Activated naive CD8-positive, alpha-beta T cell treated with anti-CD3 and anti-CD28 coated beads, Interleukin-2, amount 10 ng/mL, durations not matched to agents 7 days and 5 days (primary cell): ENCODE results near the gene ARMC6. TPM values are rescaled to one million over a fixed set of nuclear protein-coding genes. Genes with fewer than 3 reads are reported as not detected.
A peak's percentile ranks its signal among the peaks of the same experiment; 100 is the strongest.

Source experiments
- ATAC-seq: fragments of 150-1000 bp; cut with Tn5 transposase; one replicate; pipeline ENCODE4 v1.10.0; 2021; ENCODE audit warnings: low read depth, moderate library complexity
- POLR2A ChIA-PET: fragments of 350-600 bp; sonication (Branson Sonifier 250); formaldehyde crosslinking; loops from one replicate; lab custom pipeline; 2021; ENCODE audit warnings: antibody characterized with exemption; lab: Charles Lee
- DNase-seq: peaks from one replicate; pipeline ENCODE4 v3.0.0; 2021
- H3K27ac Mint-ChIP-seq: one replicate; pipeline ENCODE4 v1.8.0; 2022; ENCODE audit warnings: mild to moderate bottlenecking, mixed read lengths
- H3K27me3 Mint-ChIP-seq: one replicate; pipeline ENCODE4 v1.8.0; 2022; ENCODE audit warnings: mild to moderate bottlenecking, moderate library complexity, mixed read lengths
- H3K36me3 Mint-ChIP-seq: one replicate; pipeline ENCODE4 v1.8.0; 2021; ENCODE audit warnings: mild to moderate bottlenecking, mixed read lengths
- H3K4me1 Mint-ChIP-seq: one replicate; pipeline ENCODE4 v1.8.0; 2021; ENCODE audit warnings: mixed read lengths
- H3K4me3 Mint-ChIP-seq: one replicate; pipeline ENCODE4 v1.8.0; 2022; ENCODE audit warnings: mild to moderate bottlenecking, moderate library complexity, mixed read lengths
- H3K9me3 Mint-ChIP-seq: one replicate; pipeline ENCODE4 v1.8.0; 2021; ENCODE audit warnings: mixed read lengths
- total RNA-seq, 2 experiments: library from RNA; stranded (reverse); gene quantifications; one replicate each; pipeline ENCODE4 v1.2.3, GENCODE V29; 2021

Gene ARMC6
- total RNA-seq, 2 experiments from 2014 or later: 23.3 to 26.2 TPM

DNA sequence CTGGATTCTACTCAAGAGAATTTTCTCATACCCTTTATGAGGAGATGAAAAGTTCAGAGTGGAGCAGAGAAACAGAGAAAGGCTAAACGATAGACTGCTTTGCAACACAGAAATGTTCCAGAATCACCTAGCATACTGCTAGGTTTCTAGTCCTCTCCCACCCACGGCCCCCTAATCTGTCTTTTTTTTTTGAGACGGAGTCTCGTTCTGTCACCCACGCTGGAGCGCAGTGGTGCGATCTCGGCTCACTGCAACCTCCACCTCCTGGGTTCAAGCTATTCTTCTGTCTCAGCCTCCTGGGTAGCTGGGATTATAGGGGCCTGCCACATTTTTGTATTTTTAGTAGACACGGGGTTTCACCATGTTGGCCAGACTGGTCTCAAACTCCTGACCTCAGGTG, 4.9 kb upstream of the ARMC6 start:
- Mint-ChIP-seq H3K4me3 (no peak overlapping the region), H3K27me3 (no peaks in the 10 kb centered on the region), H3K9me3 (no peaks in the 10 kb centered on the region), H3K36me3 (peaks cover 24% of the 10 kb centered on the region), H3K27ac (no peak overlapping the region), H3K4me1 (peaks cover 29% of the 10 kb centered on the region)
- DNase-seq (no peak), ATAC-seq (no peak)
- POLR2A ChIA-PET: no interaction called here

DNA sequence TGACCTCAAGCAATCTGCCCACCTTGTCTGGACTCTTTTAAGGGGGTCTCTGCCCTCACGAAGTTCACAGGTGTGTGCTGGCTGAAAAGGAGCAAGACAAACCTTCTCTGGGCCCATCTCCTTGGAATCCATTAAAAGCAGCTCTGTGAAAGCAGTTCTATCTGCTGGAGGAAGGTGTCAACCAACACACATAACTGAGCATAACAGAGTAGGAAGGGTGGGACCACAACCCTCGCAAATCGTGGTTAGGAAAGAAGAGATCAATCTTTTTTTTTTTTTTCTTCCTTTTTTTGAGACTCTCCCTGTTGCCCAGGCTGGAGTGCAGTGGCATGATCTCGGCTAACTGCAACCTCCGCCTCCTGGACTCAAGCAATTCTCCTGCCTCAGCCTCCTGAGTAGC, 1.5 kb upstream of the ARMC6 start:
- POLR2A ChIA-PET: interaction anchor here (0.7 kb wide), 2 partner anchors 31 to 101 kb away, joined by 3 read pairs; no protein-coding TSS in a partner anchor
- Mint-ChIP-seq H3K4me1 (peaks cover 34% of the 10 kb centered on the region), H3K9me3 (no peaks in the 10 kb centered on the region), H3K27ac (peak overlapping the region; percentile 98), H3K36me3 (peaks cover 23% of the 10 kb centered on the region), H3K4me3 (peak overlapping the region; percentile 97), H3K27me3 (no peaks in the 10 kb centered on the region)
- DNase-seq (no peak), ATAC-seq (no peak)

DNA sequence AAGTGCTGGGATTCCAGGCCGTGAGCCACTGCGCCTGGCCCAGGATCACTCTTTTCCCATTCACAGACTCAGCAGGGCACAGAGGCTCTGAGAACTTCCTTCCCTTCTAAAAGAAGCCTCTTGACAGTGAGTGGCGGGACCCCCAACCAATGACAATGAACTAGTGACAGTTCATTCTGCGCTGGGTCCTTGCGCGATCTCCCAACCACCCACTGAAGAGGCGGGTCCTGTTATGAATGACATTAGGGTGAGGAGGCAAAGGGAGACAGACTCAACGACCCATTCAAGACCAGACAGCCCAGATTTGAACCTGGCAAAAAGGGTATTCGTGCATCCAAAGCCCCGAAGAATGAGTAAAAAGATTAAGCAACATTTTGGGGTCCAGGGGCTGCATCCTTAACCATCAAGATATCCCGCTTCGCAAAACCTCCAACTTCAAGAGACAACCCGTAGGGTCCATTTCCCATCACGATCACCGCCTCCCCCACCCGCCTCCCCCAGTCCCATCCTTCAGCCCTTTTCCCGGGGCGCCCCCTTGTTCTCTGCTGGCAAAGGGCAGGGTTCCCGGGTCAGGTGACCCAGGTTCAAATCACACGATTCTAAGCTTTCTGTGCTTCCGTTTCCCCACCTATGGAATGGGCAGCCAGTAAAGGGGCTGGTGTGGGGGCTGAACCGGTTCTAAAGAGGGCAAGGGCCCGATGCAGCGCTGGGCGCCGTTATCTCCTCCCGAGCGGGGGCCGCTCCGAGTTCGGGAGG, 805 bp upstream of the ARMC6 start:
- H3K4me3 Mint-ChIP-seq: peak overlapping the region; percentile 97
- DNase-seq: peak; percentile 73
- peaks cover 21% of the 10 kb centered on the region for H3K36me3 Mint-ChIP-seq
- H3K27me3 Mint-ChIP-seq: no peaks in the 10 kb centered on the region
- peaks cover 29% of the 10 kb centered on the region for H3K4me1 Mint-ChIP-seq
- ATAC-seq: peak; percentile 63
- no peaks in the 10 kb centered on the region for H3K9me3 Mint-ChIP-seq
- POLR2A ChIA-PET: interaction anchor here (0.5 to 1.0 kb wide), 4 partner anchors 9 to 114 kb away, joined by 3 to 6 read pairs (median 3); no protein-coding TSS in a partner anchor
- H3K27ac Mint-ChIP-seq: peak overlapping the region; percentile 98

DNA sequence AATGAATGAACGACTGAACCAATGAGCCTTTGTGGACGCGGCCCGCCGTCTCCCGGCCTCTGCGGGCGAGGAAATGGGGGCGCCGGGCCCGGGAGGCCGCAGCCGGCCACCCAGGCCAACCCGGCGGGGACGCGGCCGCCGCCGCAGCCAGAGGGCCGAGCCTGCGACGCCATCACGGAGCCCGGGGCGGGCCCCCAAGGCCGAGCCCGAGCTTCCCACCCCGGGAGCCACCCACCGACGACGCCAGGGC, 302 bp upstream of the ARMC6 start:
- Mint-ChIP-seq H3K36me3 (peaks cover 20% of the 10 kb centered on the region), H3K9me3 (no peaks in the 10 kb centered on the region), H3K4me3 (peak overlapping the region; percentile 97), H3K4me1 (peaks cover 29% of the 10 kb centered on the region), H3K27me3 (no peaks in the 10 kb centered on the region), H3K27ac (peak overlapping the region; percentile 98)
- ATAC-seq: no peak
- DNase-seq: no peak
- POLR2A ChIA-PET: interaction anchor here (0.5 to 1.0 kb wide), 3 partner anchors 10 to 113 kb away, joined by 3 to 6 read pairs (median 3); no protein-coding TSS in a partner anchor

DNA sequence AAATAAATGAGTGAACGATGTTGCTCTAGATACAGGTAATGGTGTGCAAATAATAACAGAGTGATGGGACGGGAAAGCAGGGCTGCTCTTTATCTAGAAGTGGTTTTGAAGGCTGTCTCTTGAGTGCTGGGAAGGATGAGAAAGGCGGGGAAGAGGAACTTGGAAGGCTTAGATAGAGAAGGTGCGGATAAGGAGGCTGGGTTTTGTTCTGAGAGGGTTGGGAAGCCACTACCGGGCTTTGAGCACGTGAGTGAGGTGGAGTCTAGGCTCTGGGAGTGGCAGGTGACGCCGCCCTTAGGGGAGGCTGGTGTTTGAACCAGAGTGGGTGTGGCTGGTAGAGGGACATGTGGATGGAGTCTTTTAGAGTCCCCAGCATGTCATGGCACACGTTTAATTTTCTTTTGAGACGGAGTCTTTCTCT, 811 bp downstream of the ARMC6 start:
- POLR2A ChIA-PET: no interaction called here
- Mint-ChIP-seq H3K4me1 (peaks cover 30% of the 10 kb centered on the region), H3K9me3 (no peaks in the 10 kb centered on the region), H3K36me3 (peaks cover 21% of the 10 kb centered on the region), H3K27me3 (no peaks in the 10 kb centered on the region), H3K4me3 (peak overlapping the region; percentile 87), H3K27ac (peak overlapping the region; percentile 91)
- DNase-seq: peak; percentile 71
- peak; percentile 53 for ATAC-seq

DNA sequence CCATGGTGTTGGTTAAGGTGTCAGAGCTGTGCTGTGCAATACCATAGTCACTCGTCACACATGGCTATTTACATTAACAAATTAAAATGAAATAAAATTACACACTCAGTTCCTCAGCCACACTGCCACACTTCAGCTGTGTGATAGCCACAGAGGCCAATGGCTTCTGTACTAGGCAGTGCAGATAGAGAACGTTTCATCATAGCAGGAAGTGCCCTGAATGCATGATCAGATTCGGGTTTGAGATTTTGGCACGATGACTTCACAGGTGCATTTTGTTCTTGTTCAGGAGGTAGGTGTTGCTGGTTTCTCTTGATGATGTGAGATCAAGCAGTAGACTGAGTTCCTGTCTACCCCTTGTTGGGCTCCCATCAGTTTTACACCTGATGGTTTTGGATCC, 6.5 kb downstream of the ARMC6 start:
- Mint-ChIP-seq H3K4me1 (peaks cover 21% of the 10 kb centered on the region), H3K27me3 (no peaks in the 10 kb centered on the region), H3K36me3 (peaks cover 17% of the 10 kb centered on the region), H3K27ac (peak overlapping the region; percentile 33), H3K9me3 (no peaks in the 10 kb centered on the region), H3K4me3 (no peak overlapping the region)
- POLR2A ChIA-PET: no interaction called here
- DNase-seq (no peak), ATAC-seq (peak; percentile 79)

DNA sequence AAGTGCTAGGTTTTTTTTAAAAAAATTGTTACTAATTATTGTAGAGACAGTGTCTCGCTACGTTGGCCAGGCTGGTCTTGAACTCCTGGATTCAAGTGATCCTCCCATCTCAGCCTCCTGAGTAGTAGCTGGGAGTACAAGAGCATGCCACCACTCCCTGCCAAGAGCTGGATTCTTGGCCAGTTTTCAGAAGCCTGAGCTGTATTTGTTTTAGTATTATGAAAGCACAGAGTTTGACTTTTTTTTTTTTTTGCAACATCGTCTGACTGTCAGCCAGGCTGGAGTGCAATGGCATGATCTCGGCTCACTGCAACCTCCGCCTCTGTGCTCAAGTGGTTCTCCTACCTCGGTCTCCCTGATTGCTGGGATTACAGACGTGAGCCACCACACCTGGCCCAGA, 7.0 kb downstream of the ARMC6 start:
- DNase-seq: no peak
- Mint-ChIP-seq H3K4me3 (no peak overlapping the region), H3K27ac (peak overlapping the region; percentile 51), H3K4me1 (peaks cover 18% of the 10 kb centered on the region), H3K9me3 (no peaks in the 10 kb centered on the region), H3K36me3 (peaks cover 18% of the 10 kb centered on the region), H3K27me3 (no peaks in the 10 kb centered on the region)
- POLR2A ChIA-PET: interaction anchor here (0.7 kb wide), 1 partner anchor 18 kb away, joined by 5 read pairs; no protein-coding TSS in a partner anchor
- ATAC-seq: no peak

DNA sequence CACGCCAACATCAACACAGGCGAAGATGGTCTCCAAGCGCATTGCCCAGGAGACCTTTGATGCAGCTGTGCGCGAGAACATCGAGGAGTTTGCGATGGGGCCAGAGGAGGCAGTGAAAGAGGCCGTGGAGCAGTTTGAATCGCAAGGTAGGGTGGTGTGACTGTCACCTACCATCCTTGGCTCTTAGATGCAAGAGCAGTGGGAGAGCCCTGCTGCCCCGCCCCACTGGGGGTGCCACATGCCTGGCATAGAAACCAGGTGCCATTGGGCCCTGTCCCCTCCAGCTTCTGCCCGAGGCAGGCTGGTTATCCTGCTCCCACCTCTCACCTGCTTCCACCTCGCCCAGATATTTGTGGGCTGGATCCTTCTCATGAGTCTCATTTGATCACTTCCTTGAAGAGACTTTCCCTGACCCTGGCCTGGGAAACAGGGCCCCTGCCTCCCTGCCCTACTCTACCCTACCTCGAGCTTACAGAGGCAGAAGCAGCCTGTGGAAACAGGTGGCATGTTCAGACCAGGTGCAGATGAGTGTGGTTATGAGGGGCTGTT, 9.4 kb downstream of the ARMC6 start:
- POLR2A ChIA-PET: no interaction called here
- no peaks in the 10 kb centered on the region for H3K9me3 Mint-ChIP-seq
- no peaks in the 10 kb centered on the region for H3K27me3 Mint-ChIP-seq
- no peak for DNase-seq
- no peak overlapping the region for H3K27ac Mint-ChIP-seq
- peaks cover 9% of the 10 kb centered on the region for H3K36me3 Mint-ChIP-seq
- H3K4me3 Mint-ChIP-seq: no peak overlapping the region
- H3K4me1 Mint-ChIP-seq: peaks cover 15% of the 10 kb centered on the region
- no peak for ATAC-seq

DNA sequence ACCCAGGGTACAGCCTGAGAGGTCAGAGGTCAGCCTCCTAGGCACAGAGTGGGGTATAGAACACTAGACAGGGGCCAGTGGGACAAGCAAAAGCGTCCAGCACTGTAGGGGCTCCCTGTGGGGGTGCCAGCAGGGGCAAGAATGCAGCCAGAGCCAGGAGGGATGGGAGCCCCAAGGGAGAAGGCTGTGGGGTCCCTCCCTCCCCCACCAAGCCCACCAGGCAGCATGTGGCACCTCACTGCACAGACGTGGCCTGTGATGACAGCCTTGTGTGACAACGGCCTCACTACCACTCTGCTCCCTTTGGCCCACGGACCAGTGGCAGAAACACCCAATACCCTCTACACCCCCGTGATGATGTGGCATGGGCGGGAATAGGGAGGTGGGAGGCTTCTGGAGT, 10.1 kb downstream of the ARMC6 start:
- Mint-ChIP-seq H3K4me3 (no peak overlapping the region), H3K27ac (no peak overlapping the region), H3K36me3 (peaks cover 7% of the 10 kb centered on the region), H3K4me1 (peaks cover 15% of the 10 kb centered on the region), H3K27me3 (no peaks in the 10 kb centered on the region), H3K9me3 (no peaks in the 10 kb centered on the region)
- ATAC-seq: no peak
- POLR2A ChIA-PET: no interaction called here
- no peak for DNase-seq

DNA sequence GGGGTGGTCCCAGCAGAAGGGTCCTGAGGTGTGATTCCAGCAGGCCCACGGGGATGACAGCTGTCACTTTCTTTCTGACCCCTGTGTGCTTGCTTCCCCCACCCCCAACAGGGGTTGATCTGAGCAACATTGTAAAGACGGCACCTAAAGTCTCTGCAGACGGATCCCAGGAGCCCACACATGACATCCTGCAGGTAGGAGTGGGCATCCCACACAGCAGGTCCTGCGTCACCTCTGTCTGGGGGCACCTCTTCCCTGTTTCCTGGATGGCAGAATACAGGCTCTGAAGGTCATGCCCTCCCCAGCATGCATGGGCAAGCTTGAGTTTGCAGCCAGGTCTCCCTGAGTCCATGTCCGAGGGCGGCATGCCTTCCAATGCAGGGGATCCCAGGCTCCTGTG, 10.5 kb downstream of the ARMC6 start:
- DNase-seq (no peak), ATAC-seq (no peak)
- Mint-ChIP-seq H3K4me3 (no peak overlapping the region), H3K36me3 (peaks cover 7% of the 10 kb centered on the region), H3K27me3 (no peaks in the 10 kb centered on the region), H3K27ac (no peak overlapping the region), H3K4me1 (peaks cover 15% of the 10 kb centered on the region), H3K9me3 (no peaks in the 10 kb centered on the region)
- POLR2A ChIA-PET: no interaction called here

DNA sequence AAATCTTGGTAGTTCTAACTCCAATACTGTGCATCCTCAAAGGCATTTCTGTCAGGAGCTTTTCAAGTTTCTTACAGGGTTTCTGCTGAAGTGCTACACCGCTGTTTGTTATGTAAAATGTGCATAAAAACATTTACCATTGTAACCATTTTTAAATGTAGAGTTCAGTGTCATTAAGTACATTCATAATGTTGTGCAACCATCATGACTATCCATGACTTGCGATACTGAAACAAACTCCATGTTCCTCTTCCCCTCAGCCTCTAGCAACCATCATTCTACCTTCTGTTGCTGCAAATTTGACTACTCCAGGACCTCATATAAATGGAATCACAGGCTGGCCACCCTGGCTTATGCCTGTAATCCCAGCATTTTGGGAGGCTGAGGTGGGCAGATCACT, 16.0 kb downstream of the ARMC6 start:
- H3K4me1 Mint-ChIP-seq: no peaks in the 10 kb centered on the region
- no peak overlapping the region for H3K27ac Mint-ChIP-seq
- ATAC-seq (no peak), DNase-seq (no peak)
- POLR2A ChIA-PET: no interaction called here
- H3K27me3 Mint-ChIP-seq: no peaks in the 10 kb centered on the region
- peaks cover 7% of the 10 kb centered on the region for H3K36me3 Mint-ChIP-seq
- H3K4me3 Mint-ChIP-seq: no peak overlapping the region
- H3K9me3 Mint-ChIP-seq: no peaks in the 10 kb centered on the region

DNA sequence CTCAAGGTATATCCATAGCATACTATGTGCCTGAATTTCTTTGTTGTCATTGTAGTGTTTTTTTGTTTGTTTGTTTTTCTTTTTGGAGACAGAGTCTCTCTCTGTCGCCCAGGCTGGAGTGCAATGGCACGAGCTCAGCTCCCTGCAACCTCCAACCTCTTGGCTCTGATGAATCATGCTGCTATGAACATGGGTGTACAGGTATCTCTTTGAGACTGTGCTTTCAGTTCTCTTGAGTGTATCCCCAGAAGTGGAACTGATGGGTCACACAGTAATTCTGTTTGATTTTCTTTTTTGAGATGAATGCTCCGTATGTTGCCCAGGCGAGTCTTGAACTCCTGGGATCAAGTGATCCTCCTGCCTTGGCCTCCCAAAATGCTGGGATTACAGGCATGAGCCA, 16.7 kb downstream of the ARMC6 start:
- POLR2A ChIA-PET: no interaction called here
- H3K9me3 Mint-ChIP-seq: no peaks in the 10 kb centered on the region
- DNase-seq: no peak
- ATAC-seq: no peak
- no peaks in the 10 kb centered on the region for H3K4me1 Mint-ChIP-seq
- peaks cover 7% of the 10 kb centered on the region for H3K36me3 Mint-ChIP-seq
- no peaks in the 10 kb centered on the region for H3K27me3 Mint-ChIP-seq
- H3K4me3 Mint-ChIP-seq: no peak overlapping the region
- H3K27ac Mint-ChIP-seq: no peak overlapping the region

DNA sequence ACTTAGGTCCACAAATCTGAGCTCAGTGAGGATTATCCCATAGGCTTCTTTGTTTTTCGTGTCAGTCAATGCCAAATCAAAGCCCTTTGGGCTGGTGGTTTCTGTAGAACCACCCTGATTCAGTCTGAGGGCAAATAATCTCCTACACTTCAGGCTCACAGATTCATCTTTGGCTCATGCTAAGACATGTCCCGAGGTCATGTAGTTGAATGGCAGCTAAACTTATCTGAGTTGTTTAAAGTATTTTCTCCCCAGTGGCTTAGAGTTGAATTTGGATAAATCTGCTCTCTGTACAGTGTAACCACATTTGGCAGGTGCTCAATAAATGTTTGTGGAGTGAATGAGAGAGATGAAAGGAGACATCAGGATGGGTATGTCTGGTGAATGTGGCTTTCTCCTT, 17.3 kb downstream of the ARMC6 start:
- no peak for DNase-seq
- H3K36me3 Mint-ChIP-seq: peaks cover 6% of the 10 kb centered on the region
- H3K4me3 Mint-ChIP-seq: no peak overlapping the region
- H3K27me3 Mint-ChIP-seq: no peaks in the 10 kb centered on the region
- H3K4me1 Mint-ChIP-seq: no peaks in the 10 kb centered on the region
- POLR2A ChIA-PET: no interaction called here
- no peak for ATAC-seq
- no peak overlapping the region for H3K27ac Mint-ChIP-seq
- no peaks in the 10 kb centered on the region for H3K9me3 Mint-ChIP-seq

DNA sequence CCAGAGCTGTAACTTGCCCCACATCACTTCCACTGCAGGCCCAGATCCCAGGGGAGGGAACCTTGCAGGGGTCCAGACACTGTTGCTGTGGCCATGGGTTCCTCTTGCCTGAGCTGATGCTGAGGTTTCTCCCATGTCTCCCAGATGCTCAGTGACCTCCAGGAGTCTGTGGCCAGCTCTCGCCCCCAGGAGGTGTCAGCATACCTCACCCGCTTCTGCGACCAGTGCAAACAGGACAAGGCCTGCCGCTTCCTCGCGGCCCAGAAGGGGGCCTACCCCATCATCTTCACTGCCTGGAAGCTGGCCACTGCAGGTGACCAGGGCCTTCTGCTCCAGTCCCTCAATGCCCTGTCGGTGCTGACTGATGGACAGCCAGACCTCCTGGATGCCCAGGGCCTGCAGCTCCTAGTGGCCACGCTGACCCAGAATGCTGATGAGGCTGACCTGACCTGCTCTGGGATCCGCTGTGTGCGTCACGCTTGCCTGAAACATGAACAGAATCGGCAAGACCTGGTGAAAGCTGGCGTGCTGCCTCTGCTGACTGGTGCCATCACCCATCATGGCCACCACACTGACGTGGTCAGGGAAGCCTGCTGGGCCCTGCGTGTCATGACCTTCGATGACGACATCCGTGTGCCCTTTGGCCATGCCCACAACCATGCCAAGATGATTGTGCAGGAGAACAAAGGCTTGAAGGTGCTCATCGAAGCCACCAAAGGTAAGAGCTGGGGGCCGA, 18.2 kb downstream of the ARMC6 start:
- Mint-ChIP-seq H3K4me1 (no peaks in the 10 kb centered on the region), H3K27ac (no peak overlapping the region), H3K9me3 (no peaks in the 10 kb centered on the region), H3K4me3 (no peak overlapping the region), H3K36me3 (peaks cover 6% of the 10 kb centered on the region), H3K27me3 (no peaks in the 10 kb centered on the region)
- DNase-seq (no peak), ATAC-seq (no peak)
- POLR2A ChIA-PET: no interaction called here
